Transverse colon (tissue), 3 donors: ENCODE results near the gene EID2B.

ENCODE experiments used
- CTCF ChIP-seq, 5 experiments: fragments of 200-600 bp in 3 of 5; fragments of 450-650 bp in 2 of 5; sonication (generic) in 3 of 5; IDR thresholded peaks; 1 replicate in 2 of 5; 2 replicates in 3 of 5; pipeline ENCODE4 v1.5.1; 2016 to 2017; ENCODE audit warnings: antibody characterized with exemption in 5 of 5, inconsistent platforms in 3 of 5, mild to moderate bottlenecking in 2 of 5, moderate library complexity in 1 of 5
- POLR2A ChIP-seq: fragments of 450-650 bp; IDR thresholded peaks from one replicate; pipeline ENCODE4 v1.6.1; 2016; ENCODE audit warnings: antibody characterized with exemption, mild to moderate bottlenecking, moderate library complexity

GRCh38 chr19:39492225-39492624, 40.4 kb downstream of the EID2B start:
- TF ChIP-seq POLR2A: no peak
- no peak for TF ChIP-seq CTCF (IDR thresholded peaks at IDR 0.05)
